GM18505 (cell line): ENCODE results near the gene EDC3.
"Not testable (repeated sequence)": the region's sequence is repeated elsewhere in the genome, so short reads cannot be mapped to it uniquely, and the experiment has no call there.

Experiments used
- ATAC-seq: cut with Tn5 transposase; IDR thresholded peaks from one replicate; pipeline ENCODE4 v1.9.1; 2021; ENCODE audit not compliant: unreplicated experiment
- POLR2A ChIP-seq: IDR thresholded peaks from 4 replicates; pipeline ENCODE4 v1.6.1; 2011; ENCODE audit warnings: borderline replicate concordance; ENCODE audit not compliant: insufficient read depth, insufficient read length; ENCODE audit errors: extremely low read depth

The EDC3 gene, protein sequence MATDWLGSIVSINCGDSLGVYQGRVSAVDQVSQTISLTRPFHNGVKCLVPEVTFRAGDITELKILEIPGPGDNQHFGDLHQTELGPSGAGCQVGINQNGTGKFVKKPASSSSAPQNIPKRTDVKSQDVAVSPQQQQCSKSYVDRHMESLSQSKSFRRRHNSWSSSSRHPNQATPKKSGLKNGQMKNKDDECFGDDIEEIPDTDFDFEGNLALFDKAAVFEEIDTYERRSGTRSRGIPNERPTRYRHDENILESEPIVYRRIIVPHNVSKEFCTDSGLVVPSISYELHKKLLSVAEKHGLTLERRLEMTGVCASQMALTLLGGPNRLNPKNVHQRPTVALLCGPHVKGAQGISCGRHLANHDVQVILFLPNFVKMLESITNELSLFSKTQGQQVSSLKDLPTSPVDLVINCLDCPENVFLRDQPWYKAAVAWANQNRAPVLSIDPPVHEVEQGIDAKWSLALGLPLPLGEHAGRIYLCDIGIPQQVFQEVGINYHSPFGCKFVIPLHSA

DNA sequence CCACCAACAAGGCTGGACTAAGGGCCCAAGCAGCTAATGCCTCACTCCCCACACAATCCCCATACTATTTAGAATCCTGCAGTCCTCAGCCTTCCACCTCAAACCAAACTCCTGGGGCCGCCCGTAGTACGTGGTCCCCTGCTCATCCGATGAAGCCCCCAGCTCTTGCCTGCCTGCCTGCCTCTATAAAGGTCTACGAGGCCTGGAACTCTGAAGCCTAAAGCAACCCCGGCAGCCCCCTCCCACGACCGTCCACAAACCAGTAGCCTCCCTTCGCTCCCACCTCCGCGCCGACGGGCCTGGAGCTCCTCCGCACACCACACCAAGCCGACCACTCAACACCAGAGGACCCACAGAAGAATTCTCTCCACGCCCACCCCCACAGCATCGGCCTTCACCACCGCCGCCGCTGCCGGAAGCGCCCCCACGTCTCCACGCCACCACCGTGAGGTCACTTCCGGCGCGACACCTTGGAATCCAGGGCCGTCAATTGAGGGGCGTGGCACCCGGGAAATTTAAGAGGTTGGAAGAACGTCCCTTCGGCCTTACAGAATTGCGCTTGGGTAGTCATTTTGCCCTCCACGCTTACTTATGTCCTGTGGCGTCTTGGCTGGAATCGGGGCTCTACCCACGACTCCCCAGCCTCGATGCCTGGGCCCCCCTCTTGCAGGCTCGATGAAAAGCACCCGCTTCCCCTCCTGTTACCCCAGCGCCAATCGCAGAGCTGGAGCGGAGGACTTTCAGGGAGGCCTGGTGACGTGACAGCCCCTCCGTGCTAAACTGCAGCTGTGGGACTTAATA, at the start of gene EDC3:
TSS of gene EDC3 (minus strand) at position 428 of the 801 bp plus-strand sequence. CDS start 20,900 bp downstream, outside the sequence.
- ATAC-seq = peak; percentile 83

DNA sequence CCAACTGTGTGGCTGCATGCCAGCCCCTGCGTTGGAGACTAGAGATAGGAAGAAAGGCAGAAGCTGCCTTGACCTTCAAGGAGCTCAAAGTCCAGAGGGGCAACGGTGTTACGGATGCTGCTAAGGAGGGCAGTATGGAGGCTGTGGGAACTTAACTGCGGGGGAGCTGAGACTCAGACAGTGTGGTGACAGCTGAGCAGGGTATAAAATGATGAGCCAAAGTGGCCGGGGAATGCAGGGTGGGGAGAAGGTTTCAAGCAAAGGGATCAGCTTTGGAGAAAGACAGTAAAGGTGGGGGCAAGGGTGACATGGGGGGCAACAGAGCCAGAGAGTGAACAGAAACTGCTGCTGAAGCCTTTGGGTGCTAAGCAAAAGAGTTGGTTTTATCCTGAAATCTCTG, 46.6 kb upstream of the EDC3 start:
- TF ChIP-seq POLR2A = no peak
- ATAC-seq = no peak

More for the DNA sequence above, at the start of gene EDC3:
- peak; percentile 78 for TF ChIP-seq POLR2A

DNA sequence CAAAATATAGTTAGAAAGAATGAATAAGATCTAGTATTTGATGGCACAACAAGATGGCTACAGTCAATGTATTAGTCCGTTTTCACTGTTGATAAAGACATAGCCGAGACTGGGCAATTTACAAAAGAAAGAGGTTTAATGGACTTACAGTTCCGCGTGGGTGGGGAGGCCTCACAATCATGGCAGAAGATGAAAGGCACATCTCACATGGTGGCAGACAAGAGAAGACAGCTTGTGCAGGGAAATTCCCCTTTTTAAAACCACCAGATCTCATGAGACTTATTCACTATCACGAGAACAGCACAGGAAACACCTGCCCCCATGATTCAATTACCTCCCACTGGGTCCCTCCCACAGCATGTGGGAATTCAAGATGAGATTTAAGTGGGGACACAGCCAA, 42.4 kb upstream of the EDC3 start:
- not testable (repeated sequence) for ATAC-seq

DNA sequence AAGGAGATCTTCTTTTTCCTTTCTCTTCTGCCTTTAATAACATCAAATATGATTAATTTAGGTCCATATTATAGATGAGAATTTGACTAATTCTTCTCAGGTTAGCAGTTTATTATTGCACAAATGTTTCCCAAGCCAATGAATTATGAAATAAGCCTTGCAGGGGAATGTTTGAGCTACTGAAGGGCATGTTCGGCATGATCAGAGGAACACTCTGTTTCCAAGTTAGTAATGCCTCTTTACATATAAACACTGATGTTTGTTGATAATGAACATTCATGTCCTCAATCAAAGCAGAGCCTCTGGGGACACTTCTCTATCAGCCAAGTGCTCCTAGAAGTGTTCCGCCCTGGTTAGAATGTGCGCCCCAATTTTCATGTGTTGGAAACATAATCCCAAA, 39.5 kb upstream of the EDC3 start:
- ATAC-seq = no peak
- no peak for TF ChIP-seq POLR2A

DNA sequence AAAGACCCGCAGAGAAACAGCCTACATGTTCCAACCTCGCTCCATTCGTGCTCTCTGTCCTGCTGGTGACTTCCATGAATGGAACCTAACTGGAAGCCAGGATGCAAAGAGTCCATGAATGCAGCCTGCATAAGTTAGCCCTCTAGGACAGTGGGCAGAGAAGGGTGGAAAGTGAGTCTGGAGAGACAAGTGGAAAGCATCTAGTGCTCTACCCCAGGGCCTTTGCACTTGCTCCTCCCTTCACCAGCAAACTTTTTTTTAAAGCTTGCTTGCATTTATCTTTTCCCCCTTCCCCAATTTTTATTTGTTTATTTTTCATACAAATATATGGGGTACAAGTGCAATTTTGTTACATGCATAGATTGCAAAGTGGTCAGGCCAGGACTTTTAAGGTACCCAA, 37.4 kb upstream of the EDC3 start:
- no peak for ATAC-seq
- TF ChIP-seq POLR2A = no peak

DNA sequence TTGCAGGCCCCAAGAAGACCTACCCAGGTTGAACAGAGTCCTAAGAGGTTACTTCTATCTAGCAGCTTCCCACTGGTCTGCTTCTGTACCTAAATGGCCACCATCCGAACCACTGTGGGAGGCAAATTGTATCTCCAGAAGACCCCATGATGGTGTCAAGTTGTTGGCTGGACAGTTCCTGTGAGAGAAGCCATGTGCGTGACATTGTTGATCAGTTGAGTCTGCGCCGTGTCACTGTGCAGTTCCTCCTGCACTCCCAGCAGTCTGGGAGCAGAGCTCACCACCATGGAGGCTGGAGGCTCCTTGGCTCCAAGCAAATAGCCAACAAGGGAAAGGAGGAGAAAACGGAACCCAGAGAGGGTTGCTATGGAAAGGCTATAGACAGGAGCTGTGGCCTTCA, 37.0 kb upstream of the EDC3 start:
- no peak for ATAC-seq
- TF ChIP-seq POLR2A = no peak

DNA sequence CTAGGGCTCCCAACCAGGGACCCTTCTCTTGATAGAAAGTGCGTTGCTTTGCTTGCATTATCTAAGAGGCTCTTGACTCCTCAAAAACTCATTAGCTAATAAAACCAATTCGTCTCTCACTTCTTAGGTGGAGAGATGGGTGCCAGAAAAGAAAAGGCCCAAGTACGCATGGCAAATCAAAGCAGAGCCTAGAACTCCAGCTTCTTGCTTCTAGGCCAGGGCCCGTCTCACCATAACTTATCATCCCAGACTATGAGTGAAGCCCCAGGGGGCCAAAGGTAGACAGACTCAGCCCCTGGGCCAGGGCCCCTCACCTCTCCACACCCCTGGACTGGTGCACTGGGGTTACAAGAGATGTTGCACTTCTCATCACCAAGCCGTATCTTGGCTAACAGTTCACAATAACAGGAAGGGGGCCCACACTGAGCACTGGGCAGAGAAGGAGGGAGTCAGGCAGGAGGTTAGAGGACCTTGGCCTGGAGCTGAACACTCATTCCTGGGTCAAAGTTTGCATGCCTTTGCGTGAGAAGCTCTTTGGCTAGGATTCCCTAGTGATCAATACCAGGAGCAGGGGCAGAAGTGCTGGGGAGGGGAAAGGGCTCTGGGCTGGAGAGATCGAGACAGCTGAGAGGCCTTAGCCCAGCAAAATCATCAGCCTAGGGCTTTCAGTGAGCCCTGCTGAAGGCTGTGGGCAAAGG, 34.9 kb upstream of the EDC3 start:
- TF ChIP-seq POLR2A = no peak
- no peak for ATAC-seq

DNA sequence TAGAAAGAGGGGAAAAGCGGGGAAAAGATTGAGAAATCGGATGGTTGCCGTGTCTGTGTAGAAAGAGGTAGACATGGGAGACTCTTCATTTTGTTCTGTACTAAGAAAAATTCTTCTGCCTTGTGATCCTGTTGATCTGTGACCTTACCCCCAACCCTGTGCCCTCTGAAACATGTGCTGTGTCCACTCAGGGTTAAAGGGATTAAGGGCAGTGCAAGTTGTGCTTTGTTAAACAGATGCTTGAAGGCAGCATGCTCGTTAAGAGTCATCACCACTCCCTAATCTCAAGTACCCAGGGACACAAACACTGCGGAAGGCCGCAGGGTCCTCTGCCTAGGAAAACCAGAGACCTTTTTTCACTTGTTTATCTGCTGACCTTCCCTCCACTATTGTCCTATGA, 33.5 kb upstream of the EDC3 start:
- not testable (repeated sequence) for ATAC-seq

DNA sequence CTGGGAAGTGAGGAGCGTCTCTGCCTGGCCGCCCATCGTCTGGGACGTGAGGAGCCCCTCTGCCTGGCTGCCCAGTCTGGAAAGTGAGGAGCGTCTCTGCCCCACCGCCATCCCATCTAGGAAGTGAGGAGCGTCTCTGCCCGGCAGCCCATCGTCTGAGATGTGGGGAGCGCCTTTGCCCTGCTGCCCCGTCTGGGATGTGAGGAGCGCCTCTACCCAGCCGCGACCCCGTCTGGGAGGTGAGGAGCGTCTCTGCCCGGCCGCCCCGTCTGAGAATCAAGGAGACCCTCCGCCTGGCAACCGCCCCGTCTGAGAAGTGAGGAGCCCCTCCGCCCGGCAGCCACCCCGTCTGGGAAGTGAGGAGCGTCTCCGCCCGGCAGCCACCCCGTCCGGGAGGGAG, 32.9 kb upstream of the EDC3 start:
- ATAC-seq = not testable (repeated sequence)

DNA sequence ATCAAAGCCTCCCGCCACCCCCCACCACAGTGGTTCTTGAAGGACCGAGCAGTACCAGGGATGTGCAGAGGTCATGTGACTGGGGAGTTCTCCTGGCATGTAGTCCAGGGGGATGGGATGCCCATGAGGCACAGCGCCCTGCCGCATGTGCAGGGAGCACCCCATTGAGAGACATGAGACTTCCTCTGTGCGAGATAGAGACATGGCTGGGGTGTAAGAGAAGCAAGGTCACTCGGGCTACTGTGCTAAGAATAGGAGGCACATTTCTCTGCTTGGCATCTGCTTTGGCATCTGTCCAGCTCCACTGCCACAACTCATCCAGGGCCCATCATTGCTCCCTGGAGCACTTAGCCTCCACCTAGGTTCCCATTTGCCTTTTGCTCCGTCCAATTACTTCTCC, 31.9 kb upstream of the EDC3 start:
- TF ChIP-seq POLR2A = no peak
- ATAC-seq = no peak

DNA sequence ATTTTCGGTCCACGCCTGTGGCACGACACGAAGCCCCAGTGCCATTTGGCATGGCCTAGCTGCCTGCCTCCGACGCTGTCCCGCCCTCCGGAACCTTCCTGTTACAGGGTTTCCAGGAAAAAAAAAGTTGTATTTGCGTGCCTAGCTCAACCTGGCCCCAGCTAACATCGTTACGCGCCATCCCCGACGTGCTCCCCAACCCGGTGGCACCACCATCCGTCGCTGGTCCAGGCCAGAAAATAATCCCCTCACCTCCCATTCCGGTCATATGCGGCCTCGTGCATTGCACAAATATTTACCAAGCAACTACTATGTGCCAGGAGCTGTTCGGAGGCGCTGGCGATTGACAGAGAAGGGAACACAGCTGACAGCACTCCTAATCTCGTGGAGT, 30.9 kb upstream of the EDC3 start:
- no peak for ATAC-seq
- TF ChIP-seq POLR2A = no peak

DNA sequence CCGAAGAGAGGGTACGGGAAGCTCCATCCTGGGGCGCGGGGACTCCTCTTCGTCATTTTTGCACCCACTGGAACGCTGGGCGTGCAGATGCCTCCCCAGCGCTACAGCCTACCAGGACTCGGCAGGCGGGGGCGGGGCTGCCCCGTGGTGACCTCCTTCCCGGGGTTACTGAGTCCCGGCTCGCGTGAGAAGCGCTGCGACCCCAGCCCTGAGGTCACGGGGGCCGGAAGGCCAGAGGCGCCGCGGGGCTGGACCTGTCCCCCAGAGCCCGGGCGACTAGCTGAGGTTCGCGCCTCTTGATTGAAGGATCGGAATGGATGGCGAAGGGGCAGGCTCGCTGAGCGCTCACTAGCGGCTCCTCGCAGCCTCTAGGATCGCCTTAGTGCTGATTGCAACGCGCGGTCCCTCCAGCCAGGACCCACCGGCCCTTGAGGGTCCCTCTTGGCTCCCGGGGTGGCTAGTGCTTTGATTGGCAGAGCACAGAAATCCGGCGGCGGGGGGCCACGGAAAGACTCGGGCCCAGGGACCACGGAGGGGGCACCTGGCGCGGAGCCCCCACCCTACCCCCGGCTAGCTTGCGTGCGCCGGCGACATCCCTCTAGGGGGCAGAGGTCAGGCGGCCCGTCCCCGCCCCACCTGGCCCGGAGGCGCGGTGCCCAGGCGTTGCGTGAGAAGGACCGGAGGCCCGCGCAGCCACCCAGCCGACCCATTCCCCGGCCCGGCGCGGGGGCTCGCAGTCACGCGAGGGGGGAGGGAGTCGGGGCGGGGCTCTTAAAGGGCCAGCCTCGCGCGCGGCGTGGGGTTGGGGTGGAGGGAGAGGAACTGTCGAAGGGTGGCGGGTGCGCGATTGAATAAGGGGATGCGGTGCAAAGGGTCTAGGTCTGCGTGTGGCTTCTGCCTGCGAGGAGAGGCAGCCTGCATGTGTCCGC, 30.3 kb upstream of the EDC3 start:
- ATAC-seq = no peak
- TF ChIP-seq POLR2A = no peak
